Central memory CD8-positive, alpha-beta T cell (primary cell): ENCODE results near the gene GSE1.

ENCODE experiments used
- ATAC-seq: fragments of 150-1000 bp; cut with Tn5 transposase; replicated peaks from 2 replicates; pipeline ENCODE4 v1.10.0; 2022; ENCODE audit warnings: mild to moderate bottlenecking, moderate FRiP score, moderate number of reproducible peaks; ENCODE audit not compliant: poor library complexity, severe bottlenecking; ENCODE audit errors: extremely low read depth
- DNase-seq, 2 donors: peaks; one replicate each; pipeline ENCODE4 v3.0.0; 2021; ENCODE audit warnings: low spot score in 2 of 2
- H3K27ac Mint-ChIP-seq: one replicate; pipeline ENCODE4 v1.8.0; 2022; ENCODE audit warnings: low read depth, mild to moderate bottlenecking, moderate library complexity, mixed read lengths
- H3K27me3 Mint-ChIP-seq: one replicate; pipeline ENCODE4 v1.8.0; 2022; ENCODE audit warnings: mixed read lengths
- H3K36me3 Mint-ChIP-seq: one replicate; pipeline ENCODE4 v1.8.0; 2022; ENCODE audit warnings: mild to moderate bottlenecking, moderate library complexity, mixed read lengths; ENCODE audit not compliant: insufficient read depth
- H3K4me1 Mint-ChIP-seq: one replicate; pipeline ENCODE4 v1.8.0; 2022; ENCODE audit warnings: mixed read lengths
- H3K4me3 Mint-ChIP-seq: one replicate; pipeline ENCODE4 v1.8.0; 2022; ENCODE audit warnings: mild to moderate bottlenecking, moderate library complexity, mixed read lengths
- H3K9me3 Mint-ChIP-seq: one replicate; pipeline ENCODE4 v1.8.0; 2022; ENCODE audit warnings: mixed read lengths

Gene GSE1

GRCh38 chr16:85709766-85710585, 96.9 kb downstream of the GSE1 start:
- no peak overlapping the region for H3K27ac Mint-ChIP-seq
- H3K4me3 Mint-ChIP-seq, result no peak overlapping the region
- DNase-seq, result no peak
- H3K36me3 Mint-ChIP-seq, result peaks cover 2% of the 10 kb centered on the region
- no peaks in the 10 kb centered on the region for H3K4me1 Mint-ChIP-seq
- H3K27me3 Mint-ChIP-seq, result no peaks in the 10 kb centered on the region
- no peaks in the 10 kb centered on the region for H3K9me3 Mint-ChIP-seq
- no peak for ATAC-seq

- Mint-ChIP-seq H3K27ac (no peak overlapping the region), H3K27me3 (no peaks in the 10 kb centered on the region), H3K4me1 (no peaks in the 10 kb centered on the region), H3K36me3 (peaks cover 2% of the 10 kb centered on the region), H3K9me3 (no peaks in the 10 kb centered on the region), H3K4me3 (no peak overlapping the region)
- no peak for DNase-seq
- ATAC-seq, result no peak
Measured at GRCh38 chr16:85710732-85711131, 97.6 kb downstream of the GSE1 start.

GRCh38 chr16:85711982-85712587, 99.0 kb downstream of the GSE1 start:
- Mint-ChIP-seq H3K27ac (no peak overlapping the region), H3K4me1 (no peaks in the 10 kb centered on the region), H3K4me3 (no peak overlapping the region), H3K27me3 (no peaks in the 10 kb centered on the region), H3K9me3 (no peaks in the 10 kb centered on the region), H3K36me3 (peaks cover 2% of the 10 kb centered on the region)
- ATAC-seq, result no peak
- DNase-seq, result no peak

- Mint-ChIP-seq H3K4me3 (no peak overlapping the region), H3K36me3 (peaks cover 2% of the 10 kb centered on the region), H3K27ac (no peak overlapping the region), H3K4me1 (no peaks in the 10 kb centered on the region), H3K27me3 (no peaks in the 10 kb centered on the region), H3K9me3 (no peaks in the 10 kb centered on the region)
- DNase-seq (no peak), ATAC-seq (no peak)
Measured at GRCh38 chr16:85712801-85713200, 99.7 kb downstream of the GSE1 start.

- Mint-ChIP-seq H3K9me3 (no peaks in the 10 kb centered on the region), H3K4me3 (no peak overlapping the region), H3K4me1 (no peaks in the 10 kb centered on the region), H3K36me3 (peaks cover 2% of the 10 kb centered on the region), H3K27ac (no peak overlapping the region), H3K27me3 (peaks cover 6% of the 10 kb centered on the region)
- no peak for ATAC-seq
- DNase-seq, result no peak
Measured at GRCh38 chr16:85715169-85716021, 102.3 kb downstream of the GSE1 start.

- DNase-seq (no peak), ATAC-seq (no peak)
- Mint-ChIP-seq H3K9me3 (no peaks in the 10 kb centered on the region), H3K36me3 (peaks cover 2% of the 10 kb centered on the region), H3K4me1 (no peaks in the 10 kb centered on the region), H3K27ac (no peak overlapping the region), H3K27me3 (peaks cover 6% of the 10 kb centered on the region), H3K4me3 (no peak overlapping the region)
Measured at GRCh38 chr16:85716022-85716679, 103.0 kb downstream of the GSE1 start.

- H3K4me3 Mint-ChIP-seq, result no peak overlapping the region
- H3K36me3 Mint-ChIP-seq, result peaks cover 4% of the 10 kb centered on the region
- DNase-seq (no peak), ATAC-seq (no peak)
- no peak overlapping the region for H3K27ac Mint-ChIP-seq
- H3K9me3 Mint-ChIP-seq, result no peaks in the 10 kb centered on the region
- H3K27me3 Mint-ChIP-seq, result peaks cover 6% of the 10 kb centered on the region
- no peaks in the 10 kb centered on the region for H3K4me1 Mint-ChIP-seq
Measured at GRCh38 chr16:85716680-85717038, 103.5 kb downstream of the GSE1 start.

- Mint-ChIP-seq H3K27me3 (peaks cover 6% of the 10 kb centered on the region), H3K4me1 (no peaks in the 10 kb centered on the region), H3K36me3 (peaks cover 4% of the 10 kb centered on the region), H3K27ac (no peak overlapping the region), H3K9me3 (no peaks in the 10 kb centered on the region), H3K4me3 (no peak overlapping the region)
- no peak for ATAC-seq
- peak; percentile 13 to 45 for DNase-seq
Measured at GRCh38 chr16:85717393-85718152, 104.5 kb downstream of the GSE1 start.

- peaks cover 4% of the 10 kb centered on the region for H3K36me3 Mint-ChIP-seq
- ATAC-seq (no peak), DNase-seq (no peak)
- H3K27ac Mint-ChIP-seq, result no peak overlapping the region
- H3K4me1 Mint-ChIP-seq, result no peaks in the 10 kb centered on the region
- H3K9me3 Mint-ChIP-seq, result no peaks in the 10 kb centered on the region
- H3K27me3 Mint-ChIP-seq, result peaks cover 6% of the 10 kb centered on the region
- H3K4me3 Mint-ChIP-seq, result no peak overlapping the region
Measured at GRCh38 chr16:85718153-85718477, 105.0 kb downstream of the GSE1 start.

GRCh38 chr16:85718682-85719081, 105.6 kb downstream of the GSE1 start:
- DNase-seq, result no peak
- Mint-ChIP-seq H3K27me3 (peaks cover 6% of the 10 kb centered on the region), H3K9me3 (no peaks in the 10 kb centered on the region), H3K36me3 (peaks cover 4% of the 10 kb centered on the region), H3K27ac (no peak overlapping the region), H3K4me1 (no peaks in the 10 kb centered on the region), H3K4me3 (no peak overlapping the region)
- ATAC-seq, result no peak

GRCh38 chr16:85719605-85720301, 106.6 kb downstream of the GSE1 start:
- H3K27ac Mint-ChIP-seq, result no peak overlapping the region

More at GRCh38 chr16:85719605-85720301, 106.6 kb downstream of the GSE1 start:
- Mint-ChIP-seq H3K9me3 (no peaks in the 10 kb centered on the region), H3K27me3 (peaks cover 6% of the 10 kb centered on the region), H3K36me3 (peaks cover 3% of the 10 kb centered on the region), H3K4me3 (no peak overlapping the region), H3K4me1 (no peaks in the 10 kb centered on the region)
- ATAC-seq (no peak), DNase-seq (no peak)
